MM.1S (cell line): Measurements from ENCODE around the gene PLOD3.
"Not testable (repeated sequence)": the region's sequence is repeated elsewhere in the genome, so short reads cannot be mapped to it uniquely, and the experiment has no call there.

ENCODE experiments used
- DNase-seq: peaks from one replicate; pipeline ENCODE4 v3.0.0-alpha.2; 2015
- H2AFZ ChIP-seq: fragments of 300-600 bp; sonication (generic); 2 replicates; pipeline ENCODE4 v1.6.0; 2016; ENCODE audit warnings: antibody characterized with exemption, low read length
- H3F3A ChIP-seq: fragments of 300-600 bp; sonication (generic); 2 replicates; pipeline ENCODE4 v1.6.1; 2016; ENCODE audit warnings: mild to moderate bottlenecking, antibody characterized with exemption, low read length, moderate library complexity, mixed read lengths; ENCODE audit not compliant: insufficient read depth
- H3K27ac ChIP-seq: fragments of 300-600 bp; sonication (generic); 2 replicates; pipeline ENCODE4 v1.5.1; 2016; ENCODE audit warnings: mild to moderate bottlenecking, low read length
- H3K27me3 ChIP-seq: fragments of 300-600 bp; sonication (generic); replicated peaks from 2 replicates; pipeline ENCODE4 v1.6.0; 2016; ENCODE audit warnings: low read length; ENCODE audit not compliant: insufficient read depth
- H3K36me3 ChIP-seq: fragments of 300-600 bp; sonication (generic); replicated peaks from 2 replicates; pipeline ENCODE4 v1.6.1; 2016; ENCODE audit warnings: mild to moderate bottlenecking, low read length, mixed read lengths; ENCODE audit not compliant: insufficient read depth
- H3K4me1 ChIP-seq: fragments of 300-600 bp; sonication (generic); 2 replicates; pipeline ENCODE4 v1.6.1; 2016; ENCODE audit warnings: low read length, mixed read lengths
- H3K4me2 ChIP-seq: fragments of 300-600 bp; sonication (generic); 2 replicates; pipeline ENCODE4 v1.6.0; 2016; ENCODE audit warnings: low read depth, low read length
- H3K4me3 ChIP-seq: fragments of 300-600 bp; sonication (generic); 2 replicates; pipeline ENCODE4 v1.5.1; 2016; ENCODE audit warnings: low read length, mixed read lengths
- H3K79me2 ChIP-seq: fragments of 300-600 bp; sonication (generic); 2 replicates; pipeline ENCODE4 v1.6.1; 2016; ENCODE audit warnings: mixed run types, low read length, mixed read lengths
- H3K9ac ChIP-seq: fragments of 300-600 bp; sonication (generic); 2 replicates; pipeline ENCODE4 v1.6.1; 2016; ENCODE audit warnings: low read length, mixed read lengths
- H3K9me2 ChIP-seq: fragments of 300-600 bp; sonication (generic); replicated peaks from 2 replicates; pipeline ENCODE4 v1.6.1; 2016; ENCODE audit warnings: mild to moderate bottlenecking, low read length, mixed read lengths; ENCODE audit not compliant: insufficient read depth
- H3K9me3 ChIP-seq: fragments of 300-600 bp; sonication (generic); replicated peaks from 2 replicates; pipeline ENCODE4 v1.6.1; 2016; ENCODE audit warnings: mild to moderate bottlenecking, low read length, mixed read lengths; ENCODE audit not compliant: insufficient read depth
- H4K20me1 ChIP-seq: fragments of 300-600 bp; sonication (generic); 2 replicates; pipeline ENCODE4 v1.6.1; 2016; ENCODE audit warnings: mild to moderate bottlenecking, low read length, moderate library complexity, mixed read lengths; ENCODE audit not compliant: insufficient read depth
- CTCF ChIP-seq: fragments of 300-600 bp; sonication (generic); IDR thresholded peaks from 2 replicates; pipeline ENCODE4 v1.5.1; 2016; ENCODE audit warnings: antibody characterized with exemption, low read length, mixed read lengths
- EZH2 ChIP-seq: fragments of 300-600 bp; sonication (generic); optimal IDR thresholded peaks from 2 replicates; pipeline ENCODE3; 2017; ENCODE audit warnings: low read depth, mild to moderate bottlenecking, antibody characterized with exemption, low read length, mixed read lengths
- EZH2phosphoT487 ChIP-seq: fragments of 300-600 bp; sonication (generic); IDR thresholded peaks from 2 replicates; pipeline ENCODE4 v1.6.1; 2018; ENCODE audit warnings: antibody characterized with exemption, low read length

The PLOD3 gene

GRCh38 chr7:101217388-101218235 is at the start of gene PLOD3, which contains the start of gene ZNHIT1:
Gene PLOD3, minus strand, starts transcription at chr7:101217581. Its CDS starts 307 bp downstream, at chr7:101217274.
Gene ZNHIT1, plus strand, starts transcription at chr7:101218165. Its CDS starts 31 bp downstream, at chr7:101218196.
- 0 out of 2 replicates have a peak, but pooled peaks cover 6% of the 10 kb centered on the region for H3K4me1 ChIP-seq
- H3K9me3 ChIP-seq = no peaks in the 10 kb centered on the region
- peaks cover 3% of the 10 kb centered on the region; the same call in 1 of the 2 replicates for H3F3A ChIP-seq
- no peaks in the 10 kb centered on the region for H3K36me3 ChIP-seq
- H3K79me2 ChIP-seq = peaks cover 44% of the 10 kb centered on the region
- H3K27me3 ChIP-seq = no peaks in the 10 kb centered on the region
- no peaks in the 10 kb centered on the region for H4K20me1 ChIP-seq
- H3K9me2 ChIP-seq = no peaks in the 10 kb centered on the region
- H2AFZ ChIP-seq = peak within 1 kb of the TSS; percentile 75
- H3K4me2 ChIP-seq = peak within 1 kb of the TSS; percentile 80
- peak; percentile 99 for DNase-seq
- TF ChIP-seq CTCF (no peak), EZH2phosphoT487 (no peak), EZH2 (no peak)
- peak within 1 kb of the TSS; percentile 72 for H3K27ac ChIP-seq
- peak within 1 kb of the TSS; percentile 84 for H3K4me3 ChIP-seq
- peak within 1 kb of the TSS; percentile 71 for H3K9ac ChIP-seq

GRCh38 chr7:101265622-101266516 is 48.5 kb upstream of the PLOD3 start:
- TF ChIP-seq EZH2 (no peak), CTCF (no peak), EZH2phosphoT487 (no peak)
- no peak overlapping the region for H2AFZ ChIP-seq

GRCh38 chr7:101264102-101264706 is 46.8 kb upstream of the PLOD3 start:
- not testable (repeated sequence) for H3K9ac ChIP-seq, H3K9me3 ChIP-seq, H3K4me1 ChIP-seq, H2AFZ ChIP-seq, H3K27ac ChIP-seq, H3K79me2 ChIP-seq, DNase-seq, H3K36me3 ChIP-seq, H3K4me3 ChIP-seq, H3K9me2 ChIP-seq, H4K20me1 ChIP-seq, H3K4me2 ChIP-seq, H3F3A ChIP-seq
- peaks cover 82% of the 10 kb centered on the region for H3K27me3 ChIP-seq

More at GRCh38 chr7:101265622-101266516, 48.5 kb upstream of the PLOD3 start:
- H3K36me3 ChIP-seq = no peaks in the 10 kb centered on the region
- no peak overlapping the region for H3K4me2 ChIP-seq
- no peaks in the 10 kb centered on the region for H3F3A ChIP-seq
- DNase-seq = no peak
- H3K79me2 ChIP-seq = no peaks in the 10 kb centered on the region
- H3K4me1 ChIP-seq = no peaks in the 10 kb centered on the region
- no peaks in the 10 kb centered on the region for H3K9me3 ChIP-seq
- H3K9ac ChIP-seq = no peak overlapping the region
- no peaks in the 10 kb centered on the region for H3K9me2 ChIP-seq
- H4K20me1 ChIP-seq = no peaks in the 10 kb centered on the region
- peaks cover 89% of the 10 kb centered on the region for H3K27me3 ChIP-seq
- H3K27ac ChIP-seq = no peak overlapping the region
- H3K4me3 ChIP-seq = no peak overlapping the region
